GM12873 (cell line): ENCODE results near the gene GDPD5.

Experiments
- CTCF ChIP-seq: IDR thresholded peaks from 2 replicates; pipeline ENCODE4 v1.5.1; 2012; ENCODE audit warnings: low read depth, mild to moderate bottlenecking, moderate library complexity, low read length, control low read depth; ENCODE audit not compliant: insufficient read depth; ENCODE audit errors: missing control alignments

Gene GDPD5

GRCh38 chr11:75439026-75439425 lies 86.7 kb downstream of the GDPD5 start:
- no peak for TF ChIP-seq CTCF

- no peak for TF ChIP-seq CTCF
Observed at GRCh38 chr11:75437966-75438659, 87.6 kb downstream of the GDPD5 start.

GRCh38 chr11:75436806-75437205 lies 88.9 kb downstream of the GDPD5 start:
- no peak for TF ChIP-seq CTCF

GRCh38 chr11:75435571-75435925 lies 90.2 kb downstream of the GDPD5 start:
- TF ChIP-seq CTCF: no peak

- TF ChIP-seq CTCF: no peak
Observed at GRCh38 chr11:75434886-75435570, 90.7 kb downstream of the GDPD5 start.

- no peak for TF ChIP-seq CTCF
Observed at GRCh38 chr11:75434051-75434450, 91.7 kb downstream of the GDPD5 start.

- TF ChIP-seq CTCF: no peak
Observed at GRCh38 chr11:75433443-75433842, 92.3 kb downstream of the GDPD5 start.
